SU-DHL-6 (cell line): Measurements from ENCODE around the gene IRAK1.
A peak's percentile ranks its signal among the peaks of the same experiment; 100 is the strongest.

Source experiments
- H2AFZ ChIP-seq: fragments of 200-600 bp; sonication (generic); 2 replicates; pipeline ENCODE4 v1.6.1; 2014; ENCODE audit warnings: low read depth, mild to moderate bottlenecking, moderate library complexity, mixed read lengths, antibody characterized with exemption, low read length; ENCODE audit not compliant: severe bottlenecking
- H3F3A ChIP-seq: fragments of 200-600 bp; shearing (Covaris generic); 2 replicates; pipeline ENCODE4 v1.6.0; 2016; ENCODE audit warnings: antibody characterized with exemption, mild to moderate bottlenecking; ENCODE audit not compliant: insufficient read depth
- H3K27ac ChIP-seq: fragments of 200-600 bp; sonication (generic); 2 replicates; pipeline ENCODE4 v1.5.1; 2016; ENCODE audit warnings: low read depth, mild to moderate bottlenecking, low read length, moderate library complexity, mixed read lengths
- H3K27me3 ChIP-seq: fragments of 200-600 bp; sonication (generic), shearing (Covaris generic); 2 replicates; pipeline ENCODE4 v1.6.0; 2014; ENCODE audit warnings: mild to moderate bottlenecking, low read length
- H3K36me3 ChIP-seq: fragments of 200-600 bp; sonication (generic); 2 replicates; pipeline ENCODE4 v1.6.1; 2014; ENCODE audit warnings: mild to moderate bottlenecking, low read length, mixed read lengths
- H3K4me2 ChIP-seq: fragments of 300-600, 200-600 bp; shearing (Covaris generic), sonication (generic); 2 replicates; pipeline ENCODE4 v1.6.0; 2014; ENCODE audit warnings: low read length, low read depth, mild to moderate bottlenecking; ENCODE audit not compliant: poor library complexity, severe bottlenecking
- H3K4me3 ChIP-seq: fragments of 200-600 bp; sonication (generic); 2 replicates; pipeline ENCODE4 v1.5.1; 2014; ENCODE audit warnings: antibody characterized with exemption, low read length, mild to moderate bottlenecking, mixed read lengths; ENCODE audit not compliant: insufficient read depth, poor library complexity, severe bottlenecking
- H3K79me2 ChIP-seq: fragments of 200-600 bp; sonication (generic); 2 replicates; pipeline ENCODE4 v1.6.1; 2014; ENCODE audit warnings: mild to moderate bottlenecking, low read length, moderate library complexity; ENCODE audit not compliant: insufficient read depth
- H3K9ac ChIP-seq: fragments of 200-600 bp; sonication (generic); 2 replicates; pipeline ENCODE4 v1.7.0; 2014; ENCODE audit warnings: mild to moderate bottlenecking, low read length
- H3K9me2 ChIP-seq: fragments of 200-600 bp; sonication (generic); replicated peaks from 2 replicates; pipeline ENCODE4 v1.6.1; 2014; ENCODE audit warnings: low read length; ENCODE audit not compliant: insufficient read depth
- H3K9me3 ChIP-seq: fragments of 200-600 bp; sonication (generic); 2 replicates; pipeline ENCODE4 v1.6.1; 2014; ENCODE audit warnings: low read length, mixed read lengths; ENCODE audit not compliant: insufficient read depth
- H4K20me1 ChIP-seq: fragments of 200-600 bp; sonication (generic); 2 replicates; pipeline ENCODE4 v1.6.1; 2014; ENCODE audit warnings: low read depth, mild to moderate bottlenecking, antibody characterized with exemption, low read length, moderate library complexity, mixed read lengths
- CTCF ChIP-seq: fragments of 200-600 bp; sonication (generic); IDR thresholded peaks from one replicate; pipeline ENCODE4 v1.5.1; 2017; ENCODE audit warnings: antibody characterized with exemption, mild to moderate bottlenecking, low read length, moderate library complexity; ENCODE audit not compliant: insufficient read depth, poor library complexity, severe bottlenecking
- EZH2phosphoT487 ChIP-seq: fragments of 200-600 bp; sonication (generic), shearing (Covaris generic); conservative IDR thresholded peaks from 2 replicates; pipeline ENCODE4 v1.6.1; 2018; ENCODE audit warnings: mild to moderate bottlenecking, antibody characterized with exemption, low read length, moderate library complexity, mixed read lengths

The IRAK1 gene

GRCh38 chrX:154023276-154024000 is 3.7 kb upstream of the IRAK1 start:
- Histone ChIP-seq H3K27me3 (no peaks in the 10 kb centered on the region), H3K9me2 (no peaks in the 10 kb centered on the region), H4K20me1 (no peaks in the 10 kb centered on the region), H3K4me3 (no peak overlapping the region), H3K36me3 (no peaks in the 10 kb centered on the region), H3K27ac (no peak overlapping the region), H2AFZ (no peak overlapping the region), H3F3A (peaks cover 7% of the 10 kb centered on the region), H3K4me2 (no peak overlapping the region), H3K9ac (no peak overlapping the region), H3K9me3 (no peaks in the 10 kb centered on the region), H3K79me2 (peaks cover 7% of the 10 kb centered on the region; the same call in 1 of the 2 replicates)
- no peak for TF ChIP-seq EZH2phosphoT487
- TF ChIP-seq CTCF = no peak

- Histone ChIP-seq H4K20me1 (no peaks in the 10 kb centered on the region), H3K4me3 (no peak overlapping the region), H3K36me3 (no peaks in the 10 kb centered on the region), H3K4me2 (no peak overlapping the region), H3K9ac (no peak overlapping the region), H3K9me2 (no peaks in the 10 kb centered on the region), H3K27ac (no peak overlapping the region), H2AFZ (no peak overlapping the region), H3K79me2 (peaks cover 15% of the 10 kb centered on the region; the same call in 1 of the 2 replicates), H3F3A (peaks cover 7% of the 10 kb centered on the region), H3K27me3 (no peaks in the 10 kb centered on the region), H3K9me3 (no peaks in the 10 kb centered on the region)
- no peak for TF ChIP-seq EZH2phosphoT487
- TF ChIP-seq CTCF = no peak
Observed at GRCh38 chrX:154022108-154022507, 2.4 kb upstream of the IRAK1 start.

GRCh38 chrX:154021131-154021611 is 1.5 kb upstream of the IRAK1 start:
- Histone ChIP-seq H3K4me3 (peak overlapping the region; percentile 30), H3K9me3 (no peaks in the 10 kb centered on the region), H3K27ac (peak overlapping the region; percentile 63), H3K4me2 (peak overlapping the region; percentile 55), H3K9ac (peak overlapping the region; percentile 91), H2AFZ (no peak overlapping the region), H3K27me3 (no peaks in the 10 kb centered on the region), H3K9me2 (no peaks in the 10 kb centered on the region), H4K20me1 (no peaks in the 10 kb centered on the region), H3K36me3 (no peaks in the 10 kb centered on the region), H3F3A (peaks cover 7% of the 10 kb centered on the region), H3K79me2 (peaks cover 15% of the 10 kb centered on the region; the same call in 1 of the 2 replicates)
- TF ChIP-seq EZH2phosphoT487 (no peak), CTCF (no peak)
